ENCODE data around the gene CDH15.

The CDH15 gene

DNA sequence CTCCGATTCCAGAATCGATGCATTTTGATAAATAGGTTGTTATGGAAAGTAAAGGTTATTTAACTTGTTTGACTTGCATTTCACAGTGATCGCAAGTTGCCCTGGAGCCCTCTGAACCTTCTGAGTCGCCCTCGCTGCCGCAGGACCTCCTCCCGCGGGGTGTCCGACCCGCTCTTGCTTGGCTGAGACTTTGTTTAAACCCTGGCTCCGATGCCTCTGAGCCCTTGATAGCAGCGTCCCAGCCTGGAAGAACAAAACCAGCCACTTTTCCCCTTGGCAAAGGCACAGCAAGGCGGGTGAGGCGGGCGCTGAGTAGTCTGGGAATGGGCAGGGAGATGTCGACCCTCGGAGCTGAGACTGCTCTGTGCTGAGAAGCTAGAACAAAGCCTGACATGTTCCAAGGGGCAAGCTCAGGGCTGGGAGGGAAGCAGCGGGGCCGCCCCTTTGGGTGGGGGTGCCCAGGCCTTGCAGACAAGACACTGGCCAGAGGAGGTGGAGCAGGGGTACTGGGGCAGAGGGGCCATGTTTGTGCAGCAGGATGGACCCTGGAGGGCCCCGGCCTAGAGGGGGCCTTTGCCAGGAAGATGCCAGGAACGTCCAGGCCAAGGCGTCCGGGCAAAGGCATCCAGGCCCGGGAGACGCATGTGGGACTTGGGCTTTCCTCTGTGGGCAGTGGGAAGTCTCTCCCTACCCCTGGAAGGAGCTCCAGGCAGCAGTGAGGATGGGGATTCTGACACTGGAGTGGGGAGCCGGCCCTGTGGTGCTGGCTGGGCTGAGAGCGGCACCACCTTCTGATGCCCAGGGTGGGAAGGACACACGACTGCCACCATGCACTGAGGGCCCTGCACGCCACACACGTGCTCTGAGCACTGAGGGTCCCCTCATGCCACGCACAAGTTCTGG, 30.3 kb upstream of the CDH15 start:
- no peak for DNase-seq (ENCODE audit: low spot score)

DNA sequence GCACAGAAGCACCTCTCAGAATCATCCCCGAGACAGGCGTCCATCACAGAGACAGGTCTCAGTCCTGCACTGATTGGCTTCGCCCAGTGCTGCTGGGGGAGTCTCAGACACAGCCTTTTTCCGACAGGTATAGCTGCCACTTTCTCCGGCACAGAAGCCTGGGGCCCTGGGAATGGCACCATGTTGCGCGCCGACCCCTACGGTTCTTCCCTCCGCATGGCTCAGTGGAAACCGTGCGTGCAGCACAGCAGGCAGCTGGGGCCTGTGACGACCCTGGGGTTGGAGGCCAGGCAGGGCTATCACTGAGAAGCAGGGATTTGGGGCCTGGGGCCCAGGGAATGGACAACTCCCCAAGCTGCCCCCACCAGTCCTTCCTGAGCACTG, 29.7 kb upstream of the CDH15 start:
- DNase-seq (ENCODE audit: low spot score), result no peak

DNA sequence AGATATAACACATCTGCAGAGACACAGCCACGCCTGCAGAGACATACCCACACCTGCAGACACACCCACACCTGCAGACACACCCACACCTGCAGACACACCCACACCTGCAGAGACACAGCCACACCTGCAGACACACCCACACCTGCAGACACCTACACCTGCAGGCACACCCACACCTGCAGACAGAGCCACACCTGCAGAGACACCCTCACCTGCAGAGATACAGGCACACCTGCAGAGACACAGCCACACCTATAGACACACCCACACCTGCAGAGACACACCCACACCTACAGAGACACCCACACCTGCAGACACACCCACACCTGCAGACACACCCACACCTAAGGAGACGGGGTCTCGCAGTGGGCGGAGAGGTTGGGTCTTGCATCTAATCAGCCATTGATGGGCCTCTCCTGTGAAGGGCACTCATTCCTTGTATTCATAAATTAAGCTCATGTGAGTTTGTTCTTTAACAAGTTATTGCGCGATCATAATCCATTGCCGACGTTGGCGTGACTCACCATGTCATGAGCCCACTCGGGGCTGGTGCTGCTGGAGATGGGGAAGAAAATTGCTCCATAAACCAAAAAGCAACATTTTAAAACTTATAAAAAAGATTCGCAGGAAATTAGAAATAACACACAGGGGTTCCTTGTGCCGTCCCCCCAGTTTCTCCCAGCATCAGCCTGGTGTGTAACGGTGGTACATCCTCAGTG, 28.9 kb upstream of the CDH15 start:
- DNase-seq (ENCODE audit: low spot score), result no peak

GRCh38 chr16:89143201-89143741, 28.3 kb upstream of the CDH15 start:
- no peak for DNase-seq (ENCODE audit: low spot score)

GRCh38 chr16:89143911-89144675, 27.5 kb upstream of the CDH15 start:
- no peak for DNase-seq (ENCODE audit: low spot score)

GRCh38 chr16:89144681-89145080, 26.9 kb upstream of the CDH15 start:
- no peak for DNase-seq (ENCODE audit: low spot score)

DNA sequence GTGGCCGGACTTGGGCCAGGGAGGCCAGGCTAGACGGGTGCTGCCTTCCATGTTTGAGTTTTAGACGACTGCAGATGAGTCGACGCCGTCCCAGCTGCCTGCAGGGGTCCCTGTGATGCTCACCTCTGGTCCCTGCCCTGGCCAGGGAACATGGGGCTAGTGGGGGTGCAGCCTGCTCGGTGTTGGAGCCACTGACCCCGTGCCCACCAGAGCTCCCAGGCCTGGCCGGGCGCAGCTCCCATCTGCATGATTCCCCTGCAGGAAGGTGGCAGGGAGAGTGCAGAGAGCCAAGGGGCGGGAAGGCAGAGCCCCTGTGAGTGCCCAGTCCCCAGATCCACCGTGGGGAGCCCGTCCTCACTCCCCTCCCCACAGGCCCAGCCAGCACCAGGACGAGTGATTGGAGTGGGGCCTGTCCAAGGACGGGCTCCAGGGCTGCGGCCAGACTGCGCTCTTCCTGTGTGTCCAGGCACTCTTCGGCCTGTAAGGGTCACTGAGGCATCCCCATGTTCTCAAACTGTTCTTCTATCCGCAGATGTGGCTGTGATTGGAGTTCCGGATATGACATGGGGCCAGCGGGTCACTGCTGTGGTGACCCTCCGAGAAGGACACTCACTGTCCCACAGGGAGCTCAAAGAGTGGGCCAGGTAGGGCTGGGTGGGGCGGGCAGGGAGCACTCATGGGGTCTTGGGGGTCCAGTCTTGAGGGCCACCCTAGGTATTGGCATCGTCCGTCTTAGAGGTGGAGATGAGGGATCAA, 26.0 kb upstream of the CDH15 start:
- no peak for DNase-seq (ENCODE audit: low spot score)

- no peak for DNase-seq (ENCODE audit: low spot score)
Measured at GRCh38 chr16:89146211-89147005, 25.1 kb upstream of the CDH15 start.

GRCh38 chr16:89147085-89147817, 24.3 kb upstream of the CDH15 start:
- DNase-seq (ENCODE audit: low spot score), result no peak

- DNase-seq (ENCODE audit: low spot score), result no peak
Measured at GRCh38 chr16:89149386-89149785, 22.2 kb upstream of the CDH15 start.

GRCh38 chr16:89150090-89150835, 21.3 kb upstream of the CDH15 start:
- DNase-seq (ENCODE audit: low spot score), result no peak

GRCh38 chr16:89150981-89151380, 20.6 kb upstream of the CDH15 start:
- no peak for DNase-seq (ENCODE audit: low spot score)

GRCh38 chr16:89152831-89153700, 18.5 kb upstream of the CDH15 start:
- no peak for DNase-seq (ENCODE audit: low spot score)

DNA sequence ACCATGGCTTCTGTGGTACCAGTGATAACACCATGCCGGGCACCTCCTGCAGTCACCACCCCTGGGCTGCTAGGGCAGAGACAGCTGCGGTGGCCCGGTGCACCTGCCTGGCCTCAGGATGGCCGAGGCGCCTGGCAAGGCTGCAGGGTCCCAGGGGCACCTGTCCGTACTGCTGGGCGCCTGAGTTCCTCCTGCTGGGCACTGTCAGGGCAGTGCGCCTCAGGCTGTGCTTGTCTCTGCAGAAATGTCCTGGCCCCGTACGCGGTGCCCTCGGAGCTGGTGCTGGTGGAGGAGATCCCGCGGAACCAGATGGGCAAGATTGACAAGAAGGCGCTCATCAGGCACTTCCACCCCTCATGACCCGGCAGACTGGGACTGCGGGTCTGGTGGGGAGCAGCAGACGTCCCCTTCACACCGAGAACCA, 17.7 kb upstream of the CDH15 start:
- no peak for DNase-seq (ENCODE audit: low spot score)

- DNase-seq (ENCODE audit: low spot score), result no peak
Measured at GRCh38 chr16:89154390-89155183, 17.0 kb upstream of the CDH15 start.

GRCh38 chr16:89155184-89155679, 16.3 kb upstream of the CDH15 start:
- DNase-seq (ENCODE audit: low spot score), result peak; percentile 18
